HG03139 (cell line): ENCODE measurements around the gene CD6.

Experiments used
- ATAC-seq: cut with Tn5 transposase; IDR thresholded peaks from one replicate; pipeline ENCODE4 v1.9.1; 2021; ENCODE audit not compliant: unreplicated experiment

The CD6 gene

DNA sequence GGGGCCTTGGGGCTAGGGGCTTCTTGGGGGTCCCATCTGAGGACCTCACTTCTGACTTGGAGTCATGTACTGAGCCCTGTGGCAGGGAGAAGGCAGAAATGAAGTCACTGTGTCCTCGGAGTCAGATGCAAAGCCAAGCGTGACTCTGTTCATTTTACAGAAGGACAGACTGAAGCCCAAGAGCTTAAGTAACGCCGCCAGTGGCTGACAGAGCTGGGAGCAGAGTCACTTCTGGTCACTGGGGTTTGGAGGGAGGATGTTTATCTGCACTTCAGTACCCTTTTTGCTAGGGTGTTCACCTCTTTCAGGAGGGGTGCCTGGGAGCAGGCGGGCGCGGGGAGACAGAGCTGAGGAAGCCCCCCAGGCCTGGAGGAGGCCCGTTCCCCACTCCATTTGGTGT, 10.7 kb downstream of the CD6 start:
- ATAC-seq, result no peak

- no peak for ATAC-seq
These were observed 12.7 kb downstream of the CD6 start for GRCh38 chr11:60984149-60984548.

GRCh38 chr11:60984636-60985035, 13.2 kb downstream of the CD6 start:
- ATAC-seq, result no peak

DNA sequence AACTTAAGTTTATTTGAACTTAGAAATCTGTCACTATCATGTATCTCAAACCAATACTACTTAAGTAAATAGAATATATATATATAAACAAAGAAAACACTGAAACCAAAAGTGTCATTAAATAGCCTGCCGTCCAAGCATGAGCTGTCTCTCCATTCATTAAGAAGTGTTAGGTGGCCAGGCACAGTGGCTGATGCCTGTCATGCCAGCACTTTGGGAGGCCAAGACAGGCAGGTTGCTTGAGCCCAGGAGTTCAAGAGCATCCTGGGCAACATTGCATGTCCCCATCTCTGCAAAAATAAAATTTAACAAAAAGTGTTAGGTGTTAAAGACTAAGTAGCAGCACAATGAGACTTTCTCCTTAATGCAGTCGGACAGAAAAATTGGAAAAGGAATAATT, 14.0 kb downstream of the CD6 start:
- ATAC-seq, result no peak

DNA sequence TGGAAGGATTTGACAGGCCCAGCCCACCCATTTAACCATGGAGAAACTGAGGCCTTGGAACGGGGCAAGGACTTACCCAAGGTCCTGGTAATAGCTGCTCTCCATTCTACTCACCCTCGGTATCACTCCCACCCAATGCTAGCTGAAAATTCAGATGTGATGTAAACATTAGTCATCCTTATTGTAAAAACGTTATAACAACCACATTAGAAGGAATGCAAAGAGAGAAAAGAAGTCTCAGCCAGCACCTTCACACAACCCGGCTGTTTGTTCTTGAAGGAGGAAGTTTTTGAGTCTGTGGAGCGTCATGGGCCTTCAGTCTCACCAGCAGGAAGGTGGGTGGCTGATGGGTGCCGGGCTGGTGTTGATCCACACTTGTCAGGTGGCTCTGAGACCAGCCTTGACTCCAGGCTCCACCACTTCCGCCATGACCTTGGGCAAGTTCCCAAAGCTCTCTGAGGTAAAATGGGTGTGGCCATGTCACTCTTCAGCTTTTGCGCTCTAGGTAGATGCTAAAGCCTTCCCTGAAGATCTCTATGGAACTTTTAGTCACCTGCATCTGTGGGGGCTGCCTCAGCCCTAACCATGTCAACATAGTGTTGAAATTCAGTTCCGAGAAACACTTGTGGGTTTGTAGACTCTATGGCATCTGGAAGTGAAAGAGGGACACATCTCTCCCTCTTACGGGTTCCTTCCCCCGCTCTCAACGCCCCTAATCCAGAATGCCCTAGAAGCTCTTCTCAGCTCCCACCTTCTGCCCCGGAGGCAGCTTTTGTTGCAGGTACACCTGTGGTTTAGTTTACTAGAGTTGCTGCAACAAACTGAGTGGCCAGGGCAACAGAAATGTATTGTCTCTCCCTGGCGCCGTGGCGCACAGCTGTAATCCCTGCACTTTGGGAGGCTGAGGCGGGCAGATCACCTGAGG, 14.8 kb downstream of the CD6 start:
- no peak for ATAC-seq

GRCh38 chr11:60987577-60988277, 16.2 kb downstream of the CD6 start:
- ATAC-seq, result no peak

GRCh38 chr11:60988658-60989057, 17.2 kb downstream of the CD6 start:
- no peak for ATAC-seq

DNA sequence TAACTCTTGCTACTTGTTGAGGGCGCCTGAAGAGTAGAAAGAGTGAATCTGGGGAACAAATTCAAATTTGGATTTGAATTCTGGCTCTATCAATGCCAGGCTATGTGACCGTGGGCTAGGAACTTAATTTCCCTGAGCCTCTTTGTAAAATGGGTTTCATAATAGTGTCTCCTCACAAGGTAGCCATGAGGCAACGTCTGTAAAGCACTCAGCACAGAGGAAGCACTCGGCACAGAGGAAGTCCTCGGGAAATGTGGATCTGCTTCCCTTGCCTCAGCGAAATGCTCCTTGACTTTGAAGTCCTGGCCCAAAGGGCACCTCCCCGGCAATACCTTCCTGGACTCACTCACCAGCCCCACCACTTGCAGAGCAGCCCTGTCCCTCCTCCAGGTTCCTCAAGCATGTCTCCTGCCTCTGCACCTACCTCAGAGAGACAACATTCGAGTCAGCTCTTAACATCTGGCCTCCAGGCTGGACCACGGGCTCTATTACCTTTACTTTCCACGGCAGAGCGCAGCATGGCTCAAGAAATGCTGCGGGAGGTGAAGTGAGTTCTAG, 17.7 kb downstream of the CD6 start:
- no peak for ATAC-seq

DNA sequence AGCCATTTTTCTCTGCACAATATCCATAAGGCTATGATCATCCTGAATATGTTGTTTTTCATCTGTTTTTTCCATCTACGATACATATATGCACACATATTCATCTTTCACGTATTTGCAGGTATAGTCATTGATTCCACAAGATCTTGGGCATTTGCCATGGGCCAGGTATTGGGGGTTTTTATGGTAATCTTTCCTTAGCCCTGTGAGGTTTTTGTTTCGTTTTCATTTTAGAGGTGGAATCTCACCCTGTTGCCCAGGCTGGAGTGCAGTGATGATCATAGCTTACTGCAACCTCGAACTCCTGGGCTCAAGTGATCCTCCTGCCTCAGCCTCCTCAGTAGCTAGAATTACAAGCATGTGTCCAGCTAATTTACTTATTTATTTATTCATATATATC, 20.0 kb downstream of the CD6 start:
- no peak for ATAC-seq

DNA sequence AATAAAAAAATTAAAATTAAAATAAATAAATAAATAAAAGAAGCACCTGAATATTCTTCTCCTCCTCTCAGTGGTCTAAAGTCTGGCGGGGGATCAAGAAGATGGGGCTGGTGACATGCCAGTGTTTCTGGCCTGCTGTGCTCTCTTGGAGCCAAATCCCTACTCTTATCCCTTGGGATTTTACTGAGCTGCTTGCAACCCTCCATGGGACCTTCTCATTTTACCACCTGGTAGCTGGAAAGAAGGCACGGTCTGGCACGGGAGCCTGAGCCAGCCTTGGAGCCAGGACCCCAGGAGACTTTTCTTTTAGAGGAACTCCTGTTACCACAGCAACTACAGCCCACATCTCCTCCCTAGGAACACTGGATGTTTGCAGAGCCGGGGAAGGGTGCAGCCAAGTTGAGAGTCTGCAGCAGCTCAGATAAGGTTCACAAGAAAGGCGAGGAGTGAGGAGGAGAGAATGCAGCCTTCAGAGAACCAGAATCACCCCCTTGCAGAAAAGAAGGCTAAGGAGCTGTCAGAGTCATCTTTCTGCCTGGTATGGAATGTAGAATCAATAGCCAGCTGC, 21.4 kb downstream of the CD6 start:
- ATAC-seq, result no peak

GRCh38 chr11:60993615-60994014, 22.1 kb downstream of the CD6 start:
- no peak for ATAC-seq

DNA sequence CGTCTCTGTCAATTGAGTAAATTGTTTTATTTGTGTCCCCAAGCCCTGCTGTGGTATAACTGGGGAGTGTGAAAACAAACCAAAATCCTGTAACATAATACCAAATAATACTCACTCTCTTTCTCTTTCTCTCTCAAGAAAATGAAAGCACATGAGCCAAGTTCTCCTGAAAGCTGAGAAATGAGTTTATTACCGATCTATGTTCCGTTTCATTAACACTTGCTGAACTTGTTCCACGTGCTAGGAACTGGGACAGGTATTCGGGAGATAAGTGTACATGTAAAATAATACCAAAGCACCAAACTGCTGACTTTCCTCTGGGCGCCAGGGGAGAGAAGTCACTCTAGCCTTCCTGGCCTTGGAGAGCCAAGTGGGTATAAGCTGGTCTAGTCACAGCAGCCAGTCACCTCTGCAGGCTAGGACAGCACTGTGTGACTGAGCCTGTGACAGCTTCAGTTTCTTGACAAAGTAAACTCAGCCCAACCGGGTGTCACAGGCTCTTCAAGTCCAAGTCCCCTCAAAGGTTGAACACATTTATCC, 23.1 kb downstream of the CD6 start:
- no peak for ATAC-seq

GRCh38 chr11:60995798-60996197, 24.3 kb downstream of the CD6 start:
- ATAC-seq, result no peak

- ATAC-seq, result no peak
These were observed 25.1 kb downstream of the CD6 start for GRCh38 chr11:60996381-60997138.

- ATAC-seq, result no peak
These were observed 28.9 kb downstream of the CD6 start for GRCh38 chr11:61000426-61000825.

DNA sequence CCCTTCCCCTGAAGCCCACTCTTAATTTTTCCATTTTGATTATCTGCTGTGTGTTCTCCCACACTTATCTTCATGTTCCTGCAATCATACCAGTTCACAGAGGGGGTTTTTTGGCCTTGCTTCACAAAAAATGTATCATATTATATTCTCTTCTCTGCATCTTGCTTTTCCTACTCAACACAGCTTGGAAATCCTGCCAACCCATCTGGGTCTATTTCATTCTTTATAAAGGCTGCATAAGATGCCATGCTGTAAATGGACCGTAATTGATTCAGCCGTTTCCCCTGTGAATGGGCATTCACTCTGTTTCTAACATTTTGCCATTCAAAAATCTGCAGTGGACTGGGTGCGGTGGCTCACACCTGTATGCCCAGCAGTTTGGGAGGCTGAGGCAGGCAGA, 30.5 kb downstream of the CD6 start:
- no peak for ATAC-seq

GRCh38 chr11:61002598-61002997, 31.1 kb downstream of the CD6 start:
- no peak for ATAC-seq

DNA sequence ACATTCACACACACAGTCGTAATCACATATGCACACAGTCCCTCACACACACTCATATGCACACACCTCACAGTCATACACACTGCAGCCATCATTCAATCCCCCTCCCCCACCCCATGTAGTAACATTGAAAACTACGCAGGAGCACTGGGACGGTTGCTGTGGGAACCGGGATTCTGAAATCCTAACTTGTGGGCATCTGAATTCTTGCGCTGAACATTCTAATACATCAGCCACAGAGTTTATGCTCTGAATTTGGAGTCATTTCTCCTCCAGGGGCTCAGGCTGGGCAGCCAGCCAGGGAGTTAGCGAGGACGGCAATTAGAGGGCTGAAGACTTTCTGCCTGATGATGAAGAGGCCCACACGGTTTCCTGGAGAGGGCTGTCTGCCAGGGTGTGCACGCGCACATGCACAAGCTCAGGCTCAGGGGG, 32.7 kb downstream of the CD6 start:
- no peak for ATAC-seq

DNA sequence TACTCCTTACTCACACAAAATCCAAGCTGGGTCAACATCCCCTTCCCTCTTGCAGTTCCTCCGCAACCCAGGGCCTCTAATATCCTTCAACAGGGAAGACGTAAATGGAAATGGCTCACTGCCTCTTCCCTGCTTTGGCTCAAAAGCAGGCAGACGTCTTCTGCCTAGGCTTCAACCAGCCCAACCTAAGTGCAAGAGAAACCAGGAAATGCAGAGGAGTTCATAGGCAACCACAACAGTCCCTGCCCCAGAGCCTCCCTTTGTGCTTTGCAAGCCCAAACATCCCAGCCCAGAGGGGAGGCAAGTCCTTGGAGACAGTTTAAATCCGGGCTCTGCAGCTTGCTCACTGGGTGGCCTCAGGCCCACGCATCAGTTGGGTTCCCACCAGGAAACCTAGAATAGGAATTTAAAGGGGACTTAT, 33.3 kb downstream of the CD6 start:
- ATAC-seq, result no peak

DNA sequence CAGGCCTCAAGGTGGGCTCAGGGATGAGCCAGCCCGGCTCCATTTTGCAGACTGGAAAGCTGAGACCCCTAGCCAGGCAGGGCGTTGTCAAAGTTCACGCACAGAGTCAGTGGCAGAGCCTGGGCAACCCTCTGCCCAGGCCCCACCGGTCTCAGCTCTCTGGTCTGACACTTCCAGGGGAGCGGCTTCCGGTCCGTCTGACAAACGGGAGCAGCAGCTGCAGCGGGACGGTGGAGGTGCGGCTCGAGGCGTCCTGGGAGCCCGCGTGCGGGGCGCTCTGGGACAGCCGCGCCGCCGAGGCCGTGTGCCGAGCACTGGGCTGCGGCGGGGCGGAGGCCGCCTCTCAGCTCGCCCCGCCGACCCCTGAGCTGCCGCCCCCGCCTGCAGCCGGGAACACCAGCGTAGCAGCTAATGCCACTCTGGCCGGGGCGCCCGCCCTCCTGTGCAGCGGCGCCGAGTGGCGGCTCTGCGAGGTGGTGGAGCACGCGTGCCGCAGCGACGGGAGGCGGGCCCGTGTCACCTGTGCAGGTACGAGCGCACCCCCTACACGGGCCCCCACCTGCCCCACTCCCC, 36.0 kb downstream of the CD6 start:
- ATAC-seq, result no peak
